Prostate gland (tissue), 2 donors: ENCODE measurements around the gene PPM1B.

Experiments
- CTCF ChIP-seq, 4 experiments: fragments of 200-600 bp in 2 of 4; fragments of 450-650 bp in 2 of 4; sonication (generic) in 2 of 4; IDR thresholded peaks; 1 replicate in 3 of 4; 2 replicates in 1 of 4; pipeline ENCODE4 v1.5.1; 2016 to 2019; ENCODE audit warnings: antibody characterized with exemption in 4 of 4, mild to moderate bottlenecking in 2 of 4, moderate library complexity in 2 of 4
- POLR2AphosphoS5 ChIP-seq: sonication (generic); formaldehyde crosslinking; IDR thresholded peaks from one replicate; pipeline ENCODE4 v1.6.1; 2017; ENCODE audit warnings: antibody characterized with exemption

DNA sequence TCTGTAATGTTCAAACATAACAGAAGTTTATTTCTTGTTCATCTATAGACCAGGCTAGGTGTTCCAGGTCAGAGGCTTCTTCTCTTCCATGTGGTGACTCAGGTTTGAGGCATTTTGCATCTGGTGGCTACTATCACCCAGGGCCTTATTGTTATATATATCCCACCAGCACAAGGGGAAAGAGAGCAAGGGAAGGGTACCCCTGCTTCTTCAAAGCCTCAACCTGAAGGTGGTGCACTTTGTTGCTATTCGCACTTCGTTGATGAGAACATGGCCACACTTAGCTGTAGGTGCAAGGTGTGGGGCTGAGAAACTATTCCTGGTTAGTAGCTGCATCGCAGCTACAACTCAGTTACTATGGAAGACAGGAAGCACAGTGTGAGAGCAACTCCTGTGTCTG lies 79.2 kb downstream of the PPM1B start:
- TF ChIP-seq POLR2AphosphoS5 = no peak
- TF ChIP-seq CTCF (IDR thresholded peaks at IDR 0.05) = no peak
